ENCODE data around the gene FTL. TPM values are rescaled to one million over a fixed set of nuclear protein-coding genes. Genes with fewer than 3 reads are reported as not detected.

Gene FTL
- total RNA-seq, 1 experiment from 2014 or later = 1,983 TPM

- no peaks in the 10 kb centered on the region for H3K27me3 ChIP-seq (replicated peaks; ENCODE audit: insufficient read depth, low read depth, low read length, poor library complexity)
- intact Hi-C loops (cut with micrococcal nuclease; ENCODE audit: unreplicated experiment) = no loop called here
- H3K27ac ChIP-seq (ENCODE audit: low read depth, low read length, poor library complexity, severe bottlenecking) = no peak overlapping the region
- POLR2A ChIA-PET (ENCODE audit: low non-redundant PET) = no interaction called here
- TF ChIP-seq, protein P1, sequence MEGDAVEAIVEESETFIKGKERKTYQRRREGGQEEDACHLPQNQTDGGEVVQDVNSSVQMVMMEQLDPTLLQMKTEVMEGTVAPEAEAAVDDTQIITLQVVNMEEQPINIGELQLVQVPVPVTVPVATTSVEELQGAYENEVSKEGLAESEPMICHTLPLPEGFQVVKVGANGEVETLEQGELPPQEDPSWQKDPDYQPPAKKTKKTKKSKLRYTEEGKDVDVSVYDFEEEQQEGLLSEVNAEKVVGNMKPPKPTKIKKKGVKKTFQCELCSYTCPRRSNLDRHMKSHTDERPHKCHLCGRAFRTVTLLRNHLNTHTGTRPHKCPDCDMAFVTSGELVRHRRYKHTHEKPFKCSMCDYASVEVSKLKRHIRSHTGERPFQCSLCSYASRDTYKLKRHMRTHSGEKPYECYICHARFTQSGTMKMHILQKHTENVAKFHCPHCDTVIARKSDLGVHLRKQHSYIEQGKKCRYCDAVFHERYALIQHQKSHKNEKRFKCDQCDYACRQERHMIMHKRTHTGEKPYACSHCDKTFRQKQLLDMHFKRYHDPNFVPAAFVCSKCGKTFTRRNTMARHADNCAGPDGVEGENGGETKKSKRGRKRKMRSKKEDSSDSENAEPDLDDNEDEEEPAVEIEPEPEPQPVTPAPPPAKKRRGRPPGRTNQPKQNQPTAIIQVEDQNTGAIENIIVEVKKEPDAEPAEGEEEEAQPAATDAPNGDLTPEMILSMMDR (conservative IDR thresholded peaks at IDR 0.05; ENCODE audit: low read depth, low read length) = no peak
- no peak for TF ChIP-seq EZH2 (IDR thresholded peaks at IDR 0.05; ENCODE audit: borderline replicate concordance, low read depth, low read length, poor library complexity, severe bottlenecking)
- H3K9me3 ChIP-seq (ENCODE audit: low read depth, low read length, poor library complexity, severe bottlenecking) = no peaks in the 10 kb centered on the region
- no peak for DNase-seq (ENCODE audit: low spot score)
- no TSS peak for BruUV-seq (replicated peaks)
- CTCF ChIA-PET = no interaction called here
- no peaks in the 10 kb centered on the region for H3K4me1 ChIP-seq (ENCODE audit: insufficient read depth, low read length, poor library complexity, severe bottlenecking)
- H3K36me3 ChIP-seq (ENCODE audit: insufficient read depth, low read length, poor library complexity, severe bottlenecking) = peaks cover 45% of the 10 kb centered on the region
- no peak overlapping the region for H3K4me3 ChIP-seq (ENCODE audit: low read depth, low read length, poor library complexity, severe bottlenecking)
These were observed 46.1 kb downstream of the FTL start for GRCh38 chr19:49011194-49011593.

DNA sequence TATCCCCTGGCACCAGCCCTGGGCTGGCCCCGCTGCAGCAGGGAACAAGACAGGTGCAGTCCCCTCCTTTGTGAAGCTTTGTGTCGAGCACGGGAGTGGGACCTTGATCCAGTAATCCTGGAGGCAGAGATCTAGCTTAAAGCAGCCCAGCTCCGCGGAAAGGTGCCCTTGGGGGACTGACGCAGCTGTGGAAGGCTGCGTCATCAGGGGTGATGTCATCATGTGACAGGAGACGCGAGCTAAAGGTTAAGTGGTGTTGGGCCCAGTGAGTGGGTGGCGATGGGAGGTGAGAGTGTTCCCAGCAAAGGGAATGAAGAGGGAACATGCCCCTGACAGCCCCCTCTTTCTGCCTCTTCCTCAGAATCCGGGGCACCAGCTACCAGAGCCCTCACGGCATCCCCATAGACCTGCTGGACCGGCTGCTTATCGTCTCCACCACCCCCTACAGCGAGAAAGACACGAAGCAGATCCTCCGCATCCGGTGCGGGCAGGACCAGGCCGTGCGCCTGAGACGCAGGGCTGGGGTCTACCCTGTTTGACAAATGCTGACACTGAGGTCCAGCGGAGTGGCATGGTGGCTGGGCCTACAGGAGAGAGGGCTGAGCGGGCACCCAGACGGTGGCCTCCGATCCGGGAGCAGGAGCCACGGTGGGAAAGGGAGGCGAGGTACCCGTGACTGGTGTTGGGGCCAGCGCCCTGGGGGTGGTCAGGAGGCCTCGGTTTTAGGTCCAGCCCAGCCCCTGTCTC, 49.2 kb downstream of the FTL start:
- TF ChIP-seq, protein P1 (conservative IDR thresholded peaks at IDR 0.05; ENCODE audit: low read depth, low read length) = no peak
- TF ChIP-seq EZH2 (IDR thresholded peaks at IDR 0.05; ENCODE audit: borderline replicate concordance, low read depth, low read length, poor library complexity, severe bottlenecking) = no peak
- no peaks in the 10 kb centered on the region for H3K27me3 ChIP-seq (replicated peaks; ENCODE audit: insufficient read depth, low read depth, low read length, poor library complexity)
- no peak overlapping the region for H3K4me3 ChIP-seq (ENCODE audit: low read depth, low read length, poor library complexity, severe bottlenecking)
- H3K36me3 ChIP-seq (ENCODE audit: insufficient read depth, low read length, poor library complexity, severe bottlenecking) = peaks cover 33% of the 10 kb centered on the region
- CTCF ChIA-PET = no interaction called here
- DNase-seq (ENCODE audit: low spot score) = no peak
- no peak overlapping the region for H3K27ac ChIP-seq (ENCODE audit: low read depth, low read length, poor library complexity, severe bottlenecking)
- no peaks in the 10 kb centered on the region for H3K9me3 ChIP-seq (ENCODE audit: low read depth, low read length, poor library complexity, severe bottlenecking)
- H3K4me1 ChIP-seq (ENCODE audit: insufficient read depth, low read length, poor library complexity, severe bottlenecking) = peaks cover 12% of the 10 kb centered on the region
- POLR2A ChIA-PET (ENCODE audit: low non-redundant PET) = interaction anchor here (0.7 kb wide), 1 partner anchor 579 kb away, joined by 3 read pairs; no protein-coding TSS in a partner anchor
- intact Hi-C loops (cut with micrococcal nuclease; ENCODE audit: unreplicated experiment) = no loop called here
- BruUV-seq (replicated peaks) = no TSS peak

DNA sequence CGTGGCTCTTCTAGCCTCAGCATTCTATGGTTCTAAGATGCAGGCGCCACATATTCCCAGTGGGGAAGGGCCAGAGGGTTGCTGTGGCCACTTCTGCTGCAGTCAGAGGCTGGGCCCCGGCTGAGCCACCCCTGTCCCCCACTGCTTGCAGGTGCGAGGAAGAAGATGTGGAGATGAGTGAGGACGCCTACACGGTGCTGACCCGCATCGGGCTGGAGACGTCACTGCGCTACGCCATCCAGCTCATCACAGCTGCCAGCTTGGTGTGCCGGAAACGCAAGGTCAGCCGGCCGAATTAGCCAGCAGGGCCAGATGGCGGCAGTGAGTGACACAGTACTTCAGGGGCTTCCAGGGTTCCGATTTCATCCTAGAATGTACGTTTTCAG, 49.8 kb downstream of the FTL start:
- ChIA-PET POLR2A (ENCODE audit: low non-redundant PET) (interaction anchor here (0.7 kb wide), 1 partner anchor 579 kb away, joined by 3 read pairs; no protein-coding TSS in a partner anchor), CTCF (no interaction called here)

More for the DNA sequence above, 49.8 kb downstream of the FTL start:
- H3K4me3 ChIP-seq (ENCODE audit: low read depth, low read length, poor library complexity, severe bottlenecking) = no peak overlapping the region
- intact Hi-C loops (cut with micrococcal nuclease; ENCODE audit: unreplicated experiment) = no loop called here
- no peaks in the 10 kb centered on the region for H3K27me3 ChIP-seq (replicated peaks; ENCODE audit: insufficient read depth, low read depth, low read length, poor library complexity)
- peaks cover 28% of the 10 kb centered on the region for H3K36me3 ChIP-seq (ENCODE audit: insufficient read depth, low read length, poor library complexity, severe bottlenecking)
- no peaks in the 10 kb centered on the region for H3K9me3 ChIP-seq (ENCODE audit: low read depth, low read length, poor library complexity, severe bottlenecking)
- peaks cover 15% of the 10 kb centered on the region for H3K4me1 ChIP-seq (ENCODE audit: insufficient read depth, low read length, poor library complexity, severe bottlenecking)
- no peak overlapping the region for H3K27ac ChIP-seq (ENCODE audit: low read depth, low read length, poor library complexity, severe bottlenecking)
- TF ChIP-seq EZH2 (IDR thresholded peaks at IDR 0.05; ENCODE audit: borderline replicate concordance, low read depth, low read length, poor library complexity, severe bottlenecking) = no peak
- DNase-seq (ENCODE audit: low spot score) = no peak
- BruUV-seq (replicated peaks) = no TSS peak
